ENCODE results near the gene ROS1.

- TF ChIP-seq, protein P1, sequence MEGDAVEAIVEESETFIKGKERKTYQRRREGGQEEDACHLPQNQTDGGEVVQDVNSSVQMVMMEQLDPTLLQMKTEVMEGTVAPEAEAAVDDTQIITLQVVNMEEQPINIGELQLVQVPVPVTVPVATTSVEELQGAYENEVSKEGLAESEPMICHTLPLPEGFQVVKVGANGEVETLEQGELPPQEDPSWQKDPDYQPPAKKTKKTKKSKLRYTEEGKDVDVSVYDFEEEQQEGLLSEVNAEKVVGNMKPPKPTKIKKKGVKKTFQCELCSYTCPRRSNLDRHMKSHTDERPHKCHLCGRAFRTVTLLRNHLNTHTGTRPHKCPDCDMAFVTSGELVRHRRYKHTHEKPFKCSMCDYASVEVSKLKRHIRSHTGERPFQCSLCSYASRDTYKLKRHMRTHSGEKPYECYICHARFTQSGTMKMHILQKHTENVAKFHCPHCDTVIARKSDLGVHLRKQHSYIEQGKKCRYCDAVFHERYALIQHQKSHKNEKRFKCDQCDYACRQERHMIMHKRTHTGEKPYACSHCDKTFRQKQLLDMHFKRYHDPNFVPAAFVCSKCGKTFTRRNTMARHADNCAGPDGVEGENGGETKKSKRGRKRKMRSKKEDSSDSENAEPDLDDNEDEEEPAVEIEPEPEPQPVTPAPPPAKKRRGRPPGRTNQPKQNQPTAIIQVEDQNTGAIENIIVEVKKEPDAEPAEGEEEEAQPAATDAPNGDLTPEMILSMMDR (IDR thresholded peaks at IDR 0.05; ENCODE audit: insufficient read depth, low read depth, low read length) = no peak
- no peak for TF ChIP-seq EZH2 (IDR thresholded peaks at IDR 0.05; ENCODE audit: insufficient read depth, low read length)
These were observed 15.2 kb upstream of the ROS1 start for GRCh38 chr6:117440706-117441525.
